GM12878 (cell line): ENCODE measurements around the gene YEATS2.

Source experiments
- BCL11A ChIP-seq: IDR thresholded peaks from 2 replicates; pipeline ENCODE4 v1.6.1; 2011; ENCODE audit warnings: low read depth, low read length
- BHLHE40 ChIP-seq, 2 experiments: fragments of 450-650 bp in 1 of 2; IDR thresholded peaks; 2 replicates each; pipeline ENCODE4 v1.6.1; 2011 to 2017; ENCODE audit warnings: low read depth in 2 of 2, borderline replicate concordance in 1 of 2, improper control_type of control experiment in 1 of 2, low read length in 1 of 2, mild to moderate bottlenecking in 1 of 2
- EGR1 ChIP-seq, 2 experiments: IDR thresholded peaks; 1 replicate in 1 of 2; 2 replicates in 1 of 2; pipeline ENCODE4 v1.6.1; 2011 to 2012; ENCODE audit warnings: low read depth in 2 of 2, low read length in 2 of 2, borderline replicate concordance in 1 of 2, mild to moderate bottlenecking in 1 of 2, moderate library complexity in 1 of 2
- EP300 ChIP-seq, 2 experiments: fragments of 150-350 bp in 1 of 2; IDR thresholded peaks; 2 replicates each; pipeline ENCODE4 v1.6.1; 2011 to 2012; ENCODE audit warnings: low read depth in 2 of 2, low read length in 2 of 2, borderline replicate concordance in 1 of 2, improper control_type of control experiment in 1 of 2, inconsistent platforms in 1 of 2; ENCODE audit not compliant: control insufficient read depth in 1 of 2
- EZH2 ChIP-seq: IDR thresholded peaks from 2 replicates; pipeline ENCODE4 v1.6.1; 2012; ENCODE audit warnings: low read depth, mild to moderate bottlenecking, control low read depth, inconsistent platforms, low read length, borderline replicate concordance; ENCODE audit not compliant: control insufficient read depth
- IKZF1 ChIP-seq: fragments of 450-650 bp; conservative IDR thresholded peaks from 2 replicates; pipeline ENCODE4 v1.6.1; 2017; ENCODE audit warnings: antibody characterized with exemption, mild to moderate bottlenecking
- POLR2AphosphoS5 ChIP-seq: IDR thresholded peaks from 2 replicates; pipeline ENCODE4 v1.6.1; 2011; ENCODE audit warnings: mild to moderate bottlenecking, low read length, inconsistent platforms
- SMAD5 ChIP-seq: IDR thresholded peaks from 2 replicates; pipeline ENCODE4 v1.6.1; 2016; ENCODE audit warnings: antibody characterized with exemption, low read depth
- SMC3 ChIP-seq: IDR thresholded peaks from 2 replicates; pipeline ENCODE4 v1.6.1; 2011; ENCODE audit warnings: low read length, improper control_type of control experiment, borderline replicate concordance
- SP1 ChIP-seq: IDR thresholded peaks from one replicate; pipeline ENCODE4 v1.6.1; 2011; ENCODE audit warnings: low read depth, low read length
- STAT3 ChIP-seq: IDR thresholded peaks from 2 replicates; pipeline ENCODE4 v1.6.1; 2011; ENCODE audit warnings: low read depth, low read length, improper control_type of control experiment
- TF ChIP-seq, protein P1 (sequence below), 3 experiments: IDR thresholded peaks in 2 of 3; conservative IDR thresholded peaks in 1 of 3; 2 replicates each; pipeline ENCODE4 v1.5.1; 2011; ENCODE audit warnings: low read depth in 3 of 3, low read length in 3 of 3, mild to moderate bottlenecking in 3 of 3, control low read depth in 2 of 3, moderate library complexity in 2 of 3, inconsistent platforms in 1 of 3, mixed read lengths in 1 of 3; ENCODE audit not compliant: control insufficient read depth in 2 of 3, insufficient read depth in 1 of 3; ENCODE audit errors: extremely low read depth in 1 of 3
- TF ChIP-seq, protein P2 (sequence below): IDR thresholded peaks from 2 replicates; pipeline ENCODE4 v1.6.1; 2012; ENCODE audit warnings: low read length, inconsistent platforms

- TF ChIP-seq STAT3 (no peak), BCL11A (no peak), EZH2 (no peak), EGR1 (IDR thresholded peaks at IDR 0.05; ENCODE audit: borderline replicate concordance in 1 of 2, low read depth in 2 of 2, low read length in 2 of 2) (no peak), BHLHE40 (IDR thresholded peaks at IDR 0.05; ENCODE audit: borderline replicate concordance in 1 of 2, low read depth in 2 of 2, low read length in 1 of 2) (no peak), SMC3 (no peak), IKZF1 (no peak), EP300 (IDR thresholded peaks at IDR 0.05; ENCODE audit: borderline replicate concordance in 1 of 2, control insufficient read depth in 1 of 2, low read depth in 2 of 2, low read length in 2 of 2) (no peak), SMAD5 (no peak), SP1 (no peak), POLR2AphosphoS5 (no peak)
- TF ChIP-seq, protein P1, sequence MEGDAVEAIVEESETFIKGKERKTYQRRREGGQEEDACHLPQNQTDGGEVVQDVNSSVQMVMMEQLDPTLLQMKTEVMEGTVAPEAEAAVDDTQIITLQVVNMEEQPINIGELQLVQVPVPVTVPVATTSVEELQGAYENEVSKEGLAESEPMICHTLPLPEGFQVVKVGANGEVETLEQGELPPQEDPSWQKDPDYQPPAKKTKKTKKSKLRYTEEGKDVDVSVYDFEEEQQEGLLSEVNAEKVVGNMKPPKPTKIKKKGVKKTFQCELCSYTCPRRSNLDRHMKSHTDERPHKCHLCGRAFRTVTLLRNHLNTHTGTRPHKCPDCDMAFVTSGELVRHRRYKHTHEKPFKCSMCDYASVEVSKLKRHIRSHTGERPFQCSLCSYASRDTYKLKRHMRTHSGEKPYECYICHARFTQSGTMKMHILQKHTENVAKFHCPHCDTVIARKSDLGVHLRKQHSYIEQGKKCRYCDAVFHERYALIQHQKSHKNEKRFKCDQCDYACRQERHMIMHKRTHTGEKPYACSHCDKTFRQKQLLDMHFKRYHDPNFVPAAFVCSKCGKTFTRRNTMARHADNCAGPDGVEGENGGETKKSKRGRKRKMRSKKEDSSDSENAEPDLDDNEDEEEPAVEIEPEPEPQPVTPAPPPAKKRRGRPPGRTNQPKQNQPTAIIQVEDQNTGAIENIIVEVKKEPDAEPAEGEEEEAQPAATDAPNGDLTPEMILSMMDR (IDR thresholded peaks at IDR 0.05 in 2 of 3, conservative IDR thresholded peaks at IDR 0.05 in 1 of 3; ENCODE audit: control insufficient read depth in 2 of 3, extremely low read depth in 1 of 3, insufficient read depth in 1 of 3, low read depth in 3 of 3, low read length in 3 of 3), result no peak
- TF ChIP-seq, protein P2, sequence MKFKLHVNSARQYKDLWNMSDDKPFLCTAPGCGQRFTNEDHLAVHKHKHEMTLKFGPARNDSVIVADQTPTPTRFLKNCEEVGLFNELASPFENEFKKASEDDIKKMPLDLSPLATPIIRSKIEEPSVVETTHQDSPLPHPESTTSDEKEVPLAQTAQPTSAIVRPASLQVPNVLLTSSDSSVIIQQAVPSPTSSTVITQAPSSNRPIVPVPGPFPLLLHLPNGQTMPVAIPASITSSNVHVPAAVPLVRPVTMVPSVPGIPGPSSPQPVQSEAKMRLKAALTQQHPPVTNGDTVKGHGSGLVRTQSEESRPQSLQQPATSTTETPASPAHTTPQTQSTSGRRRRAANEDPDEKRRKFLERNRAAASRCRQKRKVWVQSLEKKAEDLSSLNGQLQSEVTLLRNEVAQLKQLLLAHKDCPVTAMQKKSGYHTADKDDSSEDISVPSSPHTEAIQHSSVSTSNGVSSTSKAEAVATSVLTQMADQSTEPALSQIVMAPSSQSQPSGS, result no peak
Observed at GRCh38 chr3:183697123-183697609, 431 bp upstream of the YEATS2 start.
